HG03280 (cell line): ENCODE results near the gene GBP5.
A peak's percentile ranks its signal among the peaks of the same experiment; 100 is the strongest.

Source experiments
- ATAC-seq: cut with Tn5 transposase; IDR thresholded peaks from one replicate; pipeline ENCODE4 v1.9.1; 2021; ENCODE audit warnings: mild to moderate bottlenecking, moderate library complexity; ENCODE audit not compliant: unreplicated experiment

GBP5 gene

GRCh38 chr1:89272269-89273041 is at the start of gene GBP5:
Gene GBP5 (minus strand): TSS chr1:89272860. CDS start chr1:89269555, 3,305 bp downstream.
- peak; percentile 47 for ATAC-seq

GRCh38 chr1:89322402-89322801 is 49.7 kb upstream of the GBP5 start:
- no peak for ATAC-seq

GRCh38 chr1:89312572-89312971 is 39.9 kb upstream of the GBP5 start:
- no peak for ATAC-seq

DNA sequence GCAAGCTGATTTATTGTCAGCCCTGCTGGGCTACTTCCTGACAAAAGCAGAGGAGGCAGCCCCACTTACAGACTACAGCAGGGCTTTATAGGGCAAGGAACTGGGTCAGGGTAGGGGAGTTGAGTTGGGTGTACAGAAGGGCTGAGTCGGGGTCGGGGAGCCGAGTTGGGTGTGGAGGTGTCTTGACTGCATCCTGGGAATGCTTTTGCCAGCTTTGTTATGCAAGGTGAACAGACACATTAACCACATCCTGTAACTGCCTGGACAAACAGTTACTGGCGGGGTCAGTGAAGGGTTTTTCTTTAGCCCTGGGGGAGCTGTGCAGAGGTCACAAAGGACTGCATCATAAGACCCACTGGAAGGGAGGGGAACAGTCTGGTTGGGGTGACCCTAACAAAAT is 39.1 kb upstream of the GBP5 start:
- no peak for ATAC-seq

DNA sequence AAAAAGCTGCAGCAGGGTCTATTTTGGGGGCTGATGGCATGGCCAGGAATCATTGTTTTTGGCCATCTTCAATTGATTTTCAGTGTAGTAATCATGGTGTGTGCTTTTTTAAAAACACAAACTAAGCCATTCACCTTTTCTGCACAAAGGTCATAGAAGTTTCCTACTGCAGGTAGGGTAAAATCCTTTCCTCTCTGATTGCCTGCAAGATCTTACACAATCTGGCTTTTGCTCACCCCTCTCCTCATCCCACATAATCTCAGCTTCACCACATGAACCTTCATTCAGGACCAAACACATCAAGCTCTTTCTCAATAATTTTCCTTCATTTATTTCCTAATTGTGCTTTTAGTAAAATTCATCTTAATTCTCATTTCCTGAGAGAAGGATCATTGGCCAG is 38.3 kb upstream of the GBP5 start:
- ATAC-seq, result peak; percentile 17

DNA sequence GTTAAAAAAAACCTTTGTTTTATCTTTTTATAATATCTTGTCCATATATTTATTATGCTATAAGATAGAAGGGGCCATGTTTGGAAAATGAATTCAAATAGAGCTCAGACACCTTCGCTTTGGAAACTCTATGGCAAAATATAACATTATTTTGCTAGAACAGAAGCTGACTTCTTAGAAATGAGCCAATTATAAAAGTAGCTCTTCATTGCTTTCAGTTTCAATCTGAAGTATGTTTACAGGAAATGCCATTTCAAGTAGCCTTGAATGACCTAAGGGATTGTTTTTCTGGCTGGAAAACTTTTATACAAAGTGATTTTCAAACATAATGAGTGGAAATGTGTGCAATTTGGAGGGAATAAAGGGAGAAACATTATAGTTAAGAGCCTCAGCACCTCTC is 37.8 kb upstream of the GBP5 start:
- ATAC-seq, result peak; percentile 90

GRCh38 chr1:89309828-89310227 is 37.2 kb upstream of the GBP5 start:
- no peak for ATAC-seq

DNA sequence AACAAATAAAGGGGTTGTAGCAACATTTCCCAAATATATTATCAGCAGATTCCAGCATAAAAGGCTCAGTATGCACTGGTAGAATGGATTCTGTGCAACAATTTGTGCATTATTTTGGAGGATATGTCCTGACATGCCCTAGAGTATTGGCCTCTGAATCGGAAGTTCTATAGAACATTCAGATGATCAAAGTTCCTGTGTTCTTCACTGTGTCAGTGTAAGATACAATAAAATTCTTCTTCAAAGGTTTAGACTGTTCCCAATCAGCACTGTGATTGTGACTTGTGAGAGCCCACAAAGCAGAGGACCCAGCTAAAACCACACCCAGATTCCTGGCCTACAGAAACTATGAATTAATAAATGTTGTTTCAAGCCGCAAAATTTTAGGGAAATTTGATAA is 33.6 kb upstream of the GBP5 start:
- ATAC-seq, result no peak

GRCh38 chr1:89305493-89305892 is 32.8 kb upstream of the GBP5 start:
- no peak for ATAC-seq

DNA sequence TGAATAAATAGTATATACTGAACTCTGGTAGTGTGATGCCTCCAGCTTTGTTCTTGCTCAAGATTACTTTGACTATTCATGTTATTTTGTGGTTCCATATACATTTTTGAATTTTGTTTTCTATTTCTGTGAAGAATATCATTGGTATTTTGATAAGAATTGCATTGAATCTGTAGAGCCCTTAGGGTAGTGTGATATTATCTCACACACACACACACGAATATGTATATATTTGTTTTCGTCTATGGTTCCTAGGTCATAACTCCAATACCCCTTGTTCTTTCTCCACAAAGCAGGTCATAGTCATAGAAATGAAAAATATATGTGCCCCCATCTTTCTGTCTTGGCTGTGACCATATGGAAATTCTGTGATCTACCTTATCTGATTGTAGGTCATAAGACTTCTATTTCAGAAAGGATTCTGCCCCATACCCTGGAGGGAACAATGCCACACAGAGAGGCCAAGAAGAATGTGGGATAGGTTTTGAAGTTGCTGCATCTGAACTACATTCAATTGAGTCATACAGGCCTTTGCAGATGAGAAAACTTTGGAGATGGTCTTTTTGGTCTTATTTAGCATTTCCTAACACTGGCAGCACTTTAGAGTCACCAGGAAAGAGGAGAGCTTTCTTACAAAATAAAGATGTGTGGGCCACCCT is 32.0 kb upstream of the GBP5 start:
- no peak for ATAC-seq

DNA sequence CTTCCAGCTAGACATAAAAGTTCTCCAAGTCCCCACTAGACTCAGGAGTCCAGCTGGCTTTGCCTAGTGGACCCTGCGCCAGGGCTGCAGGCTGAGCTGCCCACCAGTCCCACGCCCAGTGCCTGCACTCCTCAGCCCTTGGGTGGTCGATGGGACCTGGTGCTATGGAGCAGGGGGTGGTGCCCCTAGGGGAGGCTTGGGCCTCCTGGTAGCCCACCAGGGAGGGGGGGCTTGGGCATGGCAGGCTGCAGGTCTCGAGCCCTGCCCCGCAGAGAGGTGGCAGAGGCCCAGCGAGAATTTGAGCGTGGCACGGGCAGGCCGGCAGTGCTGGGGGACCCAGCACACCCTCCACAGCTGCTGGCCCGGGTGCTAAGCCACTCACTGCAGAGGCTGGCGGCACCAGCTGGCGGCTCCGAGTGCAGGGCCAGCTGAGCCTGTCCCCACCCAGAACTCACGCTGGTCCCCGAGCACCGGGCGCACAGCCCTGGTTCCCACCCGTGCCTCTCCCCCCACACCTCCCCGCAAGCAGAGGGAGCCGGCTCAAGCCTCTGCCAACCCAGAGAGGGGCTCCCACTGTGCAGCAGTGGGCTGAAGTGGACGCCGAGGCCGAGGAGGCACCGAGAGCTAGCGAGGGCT is 30.2 kb upstream of the GBP5 start:
- ATAC-seq, result no peak

DNA sequence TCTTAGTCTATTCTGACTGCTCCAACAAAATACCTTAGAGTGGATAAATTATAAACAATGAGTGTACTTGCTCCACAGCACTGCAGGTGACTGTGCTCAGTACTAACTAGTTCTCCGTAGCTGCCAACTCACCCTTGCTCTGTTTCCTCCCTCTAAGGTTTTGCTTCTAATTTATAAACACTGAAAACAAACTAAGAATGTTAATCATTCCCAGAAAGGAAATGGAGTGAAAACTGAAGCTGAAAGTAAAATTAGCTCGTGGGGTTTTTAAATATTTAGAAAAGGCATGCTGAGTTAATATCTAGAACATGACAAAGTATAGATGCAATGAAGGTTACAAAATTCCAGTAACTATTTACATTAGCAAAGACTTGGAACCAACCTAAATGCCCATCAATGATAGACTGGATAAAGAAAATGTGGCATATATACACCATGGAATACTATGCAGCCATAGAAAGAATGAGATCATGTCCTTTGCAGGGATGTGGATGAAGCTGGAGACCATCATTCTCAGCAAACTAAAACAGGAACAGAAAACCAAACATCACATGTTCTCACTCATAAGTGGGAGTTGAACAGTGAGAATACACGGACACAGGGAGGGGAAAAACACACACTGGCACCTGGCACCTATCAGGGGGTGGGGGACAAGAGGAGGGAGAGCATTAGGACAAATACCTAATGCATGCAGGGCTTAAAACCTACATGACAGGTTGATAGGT is 27.2 kb upstream of the GBP5 start:
- peak; percentile 78 for ATAC-seq

GRCh38 chr1:89298461-89298860 is 25.8 kb upstream of the GBP5 start:
- ATAC-seq, result no peak

GRCh38 chr1:89295187-89295586 is 22.5 kb upstream of the GBP5 start:
- ATAC-seq, result no peak

DNA sequence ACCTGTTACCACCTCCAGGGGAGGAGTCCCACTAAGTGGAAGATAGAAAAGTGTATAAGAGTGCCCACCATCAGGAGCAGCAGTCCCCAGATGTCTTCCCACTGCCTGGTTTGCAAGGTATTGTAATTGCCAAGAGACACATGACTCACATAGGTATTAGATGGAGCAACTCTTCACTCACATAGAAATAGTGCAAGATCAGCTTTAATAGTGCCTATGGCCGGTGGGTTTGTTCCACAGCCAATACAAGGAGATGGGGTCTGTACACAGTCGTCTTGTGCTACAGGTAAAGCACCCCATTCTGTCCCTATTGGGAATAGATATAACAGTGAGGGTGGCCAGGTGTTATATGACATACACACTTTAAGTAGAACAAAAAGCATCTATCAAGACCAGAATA is 18.6 kb upstream of the GBP5 start:
- ATAC-seq, result no peak

GRCh38 chr1:89288051-89288340 is 15.3 kb upstream of the GBP5 start:
- no peak for ATAC-seq

DNA sequence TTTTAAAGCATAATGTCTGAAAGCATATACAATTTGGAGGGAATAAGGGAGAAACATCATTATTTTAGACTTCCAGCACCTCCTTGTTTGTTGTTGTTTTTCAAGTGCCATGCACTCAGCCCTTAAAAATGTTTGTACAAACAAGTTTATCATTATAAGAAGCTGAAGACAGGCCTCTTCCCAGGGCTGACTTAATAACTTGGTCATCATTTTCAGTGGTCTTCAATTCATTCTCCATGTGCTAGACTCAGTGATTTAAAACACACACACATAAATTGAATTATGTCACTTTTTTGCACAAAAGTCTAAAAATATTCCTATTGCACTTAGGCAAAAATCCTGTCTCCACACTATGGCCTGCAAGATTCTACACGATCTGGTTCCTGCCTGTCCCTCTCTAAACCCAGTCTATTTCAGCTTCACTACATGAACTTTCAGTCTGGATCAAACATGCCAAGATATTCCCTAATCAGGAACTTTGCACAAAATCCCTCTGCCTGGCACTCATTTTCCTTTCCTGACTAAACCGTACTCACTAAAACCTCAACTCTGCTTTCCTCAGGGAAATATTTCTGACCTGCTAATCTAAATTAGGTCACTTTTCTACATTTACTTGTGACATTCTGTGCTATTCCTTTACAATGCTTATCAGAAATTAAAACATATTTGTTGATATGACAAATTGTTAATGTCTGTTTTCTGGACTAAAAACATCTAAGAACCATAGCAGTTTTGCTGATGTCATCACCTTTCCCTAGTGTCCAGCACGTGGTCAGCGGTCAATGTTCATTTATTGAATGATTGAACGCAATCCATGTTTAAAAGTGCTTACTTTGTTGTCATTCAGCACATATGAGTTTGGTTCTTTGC is 14.8 kb upstream of the GBP5 start:
- ATAC-seq, result peak; percentile 33

DNA sequence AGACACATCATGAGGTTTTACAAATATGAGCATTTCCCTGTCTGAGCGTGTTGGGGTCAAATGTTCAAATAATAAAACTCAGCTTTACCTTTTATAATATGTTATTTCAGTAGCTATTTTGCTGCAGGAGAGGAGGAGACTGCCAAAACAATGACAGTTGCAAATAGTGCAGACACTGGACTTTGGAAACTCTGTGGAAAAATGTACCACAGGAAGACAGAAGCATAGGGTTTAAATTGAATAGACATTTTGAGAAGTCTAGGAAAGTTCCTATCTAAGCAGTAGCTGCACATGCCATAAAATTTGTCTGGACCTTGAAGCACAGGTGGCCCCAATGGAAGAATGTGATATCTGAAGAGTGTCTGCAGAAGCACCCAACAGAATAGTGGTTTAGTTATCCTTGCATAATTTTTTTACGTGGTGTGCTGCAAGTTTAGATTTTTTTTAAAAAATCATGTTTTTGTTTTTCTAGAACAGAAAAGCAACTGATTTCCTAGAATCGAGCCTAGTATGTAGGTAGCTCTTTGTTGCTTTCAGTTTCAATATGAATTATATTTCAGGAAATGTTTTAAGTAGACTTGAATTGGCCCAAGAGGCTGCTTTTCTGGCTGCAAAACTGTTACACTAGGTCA is 14.0 kb upstream of the GBP5 start:
- ATAC-seq, result peak; percentile 86

DNA sequence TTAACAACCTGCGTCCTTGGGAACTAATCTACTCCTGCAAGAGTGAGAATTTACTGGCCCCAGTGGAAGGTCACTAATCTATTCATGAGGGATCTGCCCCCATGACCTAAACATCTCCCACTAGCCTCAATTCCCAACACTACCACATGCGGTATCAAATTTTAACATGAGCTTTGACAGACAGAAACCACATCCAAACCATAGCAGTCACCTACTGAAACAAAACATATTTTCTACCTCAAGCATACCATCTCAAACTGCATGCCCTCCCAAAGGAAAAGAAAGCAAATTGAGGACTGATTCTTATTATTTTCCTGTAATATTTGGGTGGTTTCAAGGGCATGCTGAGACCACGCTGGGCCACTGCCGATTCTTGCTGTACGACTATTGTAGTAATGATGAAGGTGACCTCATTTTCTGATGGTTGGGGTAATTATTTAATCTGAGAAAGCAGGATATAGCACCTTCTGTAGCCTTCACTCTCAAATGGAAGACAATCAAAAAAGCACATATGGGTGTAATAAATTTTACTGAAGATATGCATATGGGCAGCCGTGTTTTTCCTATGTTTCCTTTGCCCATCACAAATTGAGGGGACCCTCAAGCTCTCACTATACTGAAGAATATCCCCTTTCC is 13.2 kb upstream of the GBP5 start:
- ATAC-seq, result no peak
